Duodenal mucosa (tissue), 2 donors: ENCODE results near the gene LRRC46.
A peak's percentile ranks its signal among the peaks of the same experiment; 100 is the strongest.

Source experiments
- H3K27ac ChIP-seq: one replicate; pipeline ENCODE4 v1.7.0; 2013; ENCODE audit warnings: low read depth, low read length
- H3K27me3 ChIP-seq, 2 donors: one replicate each; pipeline ENCODE4 v1.7.0; 2013; ENCODE audit warnings: low read length in 2 of 2, control low read depth in 1 of 2; ENCODE audit not compliant: insufficient read depth in 2 of 2, control insufficient read depth in 1 of 2
- H3K36me3 ChIP-seq, 2 donors: one replicate each; pipeline ENCODE4 v1.7.0; 2013; ENCODE audit warnings: low read length in 2 of 2, control low read depth in 1 of 2; ENCODE audit not compliant: insufficient read depth in 2 of 2, control insufficient read depth in 1 of 2
- H3K4me1 ChIP-seq, 2 donors: one replicate each; pipeline ENCODE4 v1.7.0; 2013; ENCODE audit warnings: low read length in 2 of 2, control low read depth in 1 of 2; ENCODE audit not compliant: insufficient read depth in 2 of 2, control insufficient read depth in 1 of 2
- H3K4me3 ChIP-seq, 2 donors: one replicate each; pipeline ENCODE4 v1.7.0; 2013; ENCODE audit warnings: low read length in 2 of 2, low read depth in 1 of 2
- H3K9ac ChIP-seq, 2 donors: one replicate each; pipeline ENCODE4 v1.7.0; 2013; ENCODE audit warnings: low read length in 2 of 2, low read depth in 1 of 2
- H3K9me3 ChIP-seq, 2 donors: one replicate each; pipeline ENCODE4 v1.7.0; 2013; ENCODE audit warnings: low read length in 2 of 2, control low read depth in 1 of 2; ENCODE audit not compliant: control insufficient read depth in 1 of 2

Gene LRRC46

DNA sequence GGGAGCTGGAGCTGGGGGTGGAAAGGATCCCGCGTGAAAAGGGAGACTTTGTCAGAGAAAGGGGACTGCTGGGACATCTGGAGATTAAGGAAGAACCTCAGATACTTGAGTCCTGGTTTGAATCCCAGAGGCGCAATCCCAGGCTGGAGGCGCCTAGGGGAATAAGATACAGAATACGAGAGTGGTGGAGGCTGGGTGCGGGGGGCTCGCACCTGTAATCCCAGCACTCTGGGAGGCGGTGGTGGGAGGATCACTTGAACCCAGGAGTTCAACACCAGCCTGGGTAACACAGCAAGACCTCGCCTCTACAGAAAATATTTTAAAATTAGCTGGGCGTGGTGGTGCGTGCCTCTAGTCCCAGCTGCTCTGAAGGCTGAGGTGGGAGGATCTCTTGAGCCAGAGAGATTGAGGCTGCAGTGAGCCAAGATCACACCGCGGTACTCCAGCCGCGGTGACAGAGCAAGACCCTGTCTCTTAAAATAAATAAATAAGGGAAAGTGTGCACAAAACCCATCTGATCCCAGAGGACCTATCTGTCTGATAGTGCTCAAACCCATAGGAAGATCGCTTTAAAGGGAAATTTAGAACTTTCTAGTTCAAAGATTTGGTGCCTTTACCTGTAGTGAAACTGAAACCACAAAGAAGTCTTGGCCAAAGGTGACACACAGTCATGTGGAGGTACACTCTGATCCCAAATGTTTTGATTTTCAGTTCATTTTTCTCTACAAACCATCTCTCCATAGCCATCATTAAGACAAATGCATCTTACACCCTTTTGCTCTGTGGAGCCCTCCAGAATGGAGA is 10.2 kb downstream of the LRRC46 start:
- peak overlapping the region; percentile 82 to 86 for H3K9ac ChIP-seq
- H3K27me3 ChIP-seq: peaks cover 0 to 13% of the 10 kb centered on the region in 2 donors
- H3K27ac ChIP-seq: peak overlapping the region; percentile 28
- peaks cover 8 to 22% of the 10 kb centered on the region in 2 donors for H3K36me3 ChIP-seq
- peak overlapping the region in 1 of 2 donors; percentile 97 for H3K4me3 ChIP-seq
- peaks cover 39 to 40% of the 10 kb centered on the region in 2 donors for H3K4me1 ChIP-seq
- no peaks in the 10 kb centered on the region for H3K9me3 ChIP-seq

DNA sequence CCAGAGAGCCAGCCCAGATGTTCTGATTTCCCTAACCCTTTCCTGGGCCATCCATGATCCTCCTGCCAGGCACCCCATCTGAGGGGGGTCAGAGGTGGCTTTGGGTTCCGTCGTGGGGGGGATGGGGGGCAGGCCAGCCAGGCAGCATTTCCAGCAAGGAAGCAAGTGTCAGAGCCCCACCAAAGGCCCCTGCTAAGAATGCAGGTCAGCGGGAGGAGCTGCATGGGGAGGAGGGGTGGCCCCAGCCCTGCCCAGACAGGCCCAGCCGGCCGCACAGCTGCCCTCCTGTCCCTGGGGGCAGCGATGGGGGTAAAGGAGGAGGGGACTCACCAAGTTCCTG is 11.9 kb downstream of the LRRC46 start:
- Histone ChIP-seq H3K4me3 (no peak overlapping the region), H3K9me3 (no peaks in the 10 kb centered on the region), H3K27me3 (peaks cover 9 to 25% of the 10 kb centered on the region in 2 donors), H3K36me3 (peaks cover 3 to 8% of the 10 kb centered on the region in 2 donors), H3K4me1 (peaks cover 39 to 40% of the 10 kb centered on the region in 2 donors), H3K27ac (no peak overlapping the region), H3K9ac (peak overlapping the region in 1 of 2 donors; percentile 37)

DNA sequence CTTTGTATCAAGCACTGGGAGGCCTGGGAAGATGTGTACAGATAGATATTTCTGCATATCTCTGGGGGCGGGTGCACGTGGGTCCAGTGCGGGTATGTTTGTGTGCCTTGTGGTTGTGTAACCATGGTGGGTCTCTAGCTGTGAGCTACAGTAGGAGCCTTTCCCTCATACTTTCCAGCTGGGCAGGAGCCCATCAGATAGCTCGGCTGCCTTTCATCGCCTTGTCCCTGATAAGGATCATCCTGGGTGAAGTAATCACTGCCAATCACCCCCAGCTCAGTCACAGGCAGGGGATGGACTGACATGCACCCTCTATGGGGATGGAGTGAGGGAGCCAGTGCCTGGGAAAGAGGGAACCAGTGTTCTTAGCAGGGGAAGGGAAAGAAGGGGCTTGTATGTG is 12.8 kb downstream of the LRRC46 start:
- Histone ChIP-seq H3K9me3 (no peaks in the 10 kb centered on the region), H3K27ac (no peak overlapping the region), H3K4me1 (peaks cover 38% of the 10 kb centered on the region in 2 donors), H3K36me3 (no peaks in the 10 kb centered on the region), H3K27me3 (peaks cover 9 to 34% of the 10 kb centered on the region in 2 donors), H3K4me3 (no peak overlapping the region), H3K9ac (no peak overlapping the region)

DNA sequence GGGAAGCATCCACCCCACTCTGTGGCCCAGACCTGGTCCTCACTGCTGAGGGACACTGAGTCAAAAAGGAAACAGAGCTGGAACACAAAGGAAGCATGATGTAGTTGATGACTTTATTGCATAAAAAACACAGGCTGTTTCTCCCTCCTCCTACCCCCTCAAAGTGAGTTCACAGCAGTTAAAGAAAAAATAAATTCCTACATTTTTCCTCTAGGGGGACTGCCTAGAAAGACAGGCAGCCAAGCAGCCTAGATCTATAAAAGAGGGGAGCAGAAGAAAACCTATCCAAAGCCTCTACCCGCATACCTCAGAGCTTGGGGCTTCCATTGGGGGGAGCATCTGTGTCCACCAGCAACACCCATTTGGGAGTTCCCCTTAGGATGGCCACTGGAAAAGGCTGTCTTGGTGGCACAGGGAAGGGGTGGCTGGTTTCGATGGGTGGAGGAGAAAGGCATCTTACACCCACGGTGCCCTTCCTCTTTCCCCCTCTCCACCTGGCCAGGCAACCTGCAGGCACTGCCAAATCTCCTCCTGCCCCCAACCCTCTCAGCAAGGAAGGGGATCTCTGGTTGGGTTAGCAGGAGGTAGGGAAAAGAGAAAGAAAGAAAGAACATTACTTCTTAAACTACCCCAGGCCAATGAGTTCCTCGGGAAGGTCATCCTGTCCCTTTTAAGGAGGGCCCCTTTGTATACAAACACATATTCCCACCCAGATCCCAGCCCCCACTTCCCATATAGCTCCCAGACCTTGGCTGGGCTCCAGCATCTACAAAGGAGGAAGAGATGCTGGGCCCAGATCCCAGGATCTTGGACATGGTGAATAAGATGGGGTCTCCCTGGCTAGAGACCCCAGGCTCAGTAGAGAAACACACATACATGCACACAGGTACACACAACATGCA is 13.6 kb downstream of the LRRC46 start:
- Histone ChIP-seq H3K27ac (no peak overlapping the region), H3K4me3 (no peak overlapping the region), H3K9ac (no peak overlapping the region), H3K27me3 (peaks cover 14 to 34% of the 10 kb centered on the region in 2 donors), H3K36me3 (no peaks in the 10 kb centered on the region), H3K4me1 (peaks cover 34% of the 10 kb centered on the region in 2 donors), H3K9me3 (no peaks in the 10 kb centered on the region)

DNA sequence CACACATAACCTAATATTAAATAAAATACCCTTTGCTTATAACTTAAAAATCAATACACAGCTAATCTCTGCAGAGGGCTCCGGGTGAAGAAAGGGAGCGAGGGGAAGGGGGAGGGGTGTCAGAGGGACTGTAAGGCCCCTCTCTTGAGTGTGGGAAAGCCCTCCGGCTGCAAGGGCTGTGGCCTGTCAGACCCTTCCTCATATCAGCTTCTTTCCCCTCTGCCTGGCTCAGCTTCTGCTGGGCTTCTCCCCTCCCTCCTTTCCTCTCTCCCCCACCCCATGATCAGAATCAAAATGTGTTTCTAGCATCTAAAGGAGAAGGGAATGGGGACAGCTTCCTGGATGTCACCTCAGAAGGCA is 14.2 kb downstream of the LRRC46 start:
- H3K27ac ChIP-seq: no peak overlapping the region
- no peak overlapping the region for H3K4me3 ChIP-seq
- H3K9ac ChIP-seq: no peak overlapping the region
- no peaks in the 10 kb centered on the region for H3K9me3 ChIP-seq
- H3K4me1 ChIP-seq: peaks cover 29 to 34% of the 10 kb centered on the region in 2 donors
- peaks cover 20 to 34% of the 10 kb centered on the region in 2 donors for H3K27me3 ChIP-seq
- no peaks in the 10 kb centered on the region for H3K36me3 ChIP-seq

DNA sequence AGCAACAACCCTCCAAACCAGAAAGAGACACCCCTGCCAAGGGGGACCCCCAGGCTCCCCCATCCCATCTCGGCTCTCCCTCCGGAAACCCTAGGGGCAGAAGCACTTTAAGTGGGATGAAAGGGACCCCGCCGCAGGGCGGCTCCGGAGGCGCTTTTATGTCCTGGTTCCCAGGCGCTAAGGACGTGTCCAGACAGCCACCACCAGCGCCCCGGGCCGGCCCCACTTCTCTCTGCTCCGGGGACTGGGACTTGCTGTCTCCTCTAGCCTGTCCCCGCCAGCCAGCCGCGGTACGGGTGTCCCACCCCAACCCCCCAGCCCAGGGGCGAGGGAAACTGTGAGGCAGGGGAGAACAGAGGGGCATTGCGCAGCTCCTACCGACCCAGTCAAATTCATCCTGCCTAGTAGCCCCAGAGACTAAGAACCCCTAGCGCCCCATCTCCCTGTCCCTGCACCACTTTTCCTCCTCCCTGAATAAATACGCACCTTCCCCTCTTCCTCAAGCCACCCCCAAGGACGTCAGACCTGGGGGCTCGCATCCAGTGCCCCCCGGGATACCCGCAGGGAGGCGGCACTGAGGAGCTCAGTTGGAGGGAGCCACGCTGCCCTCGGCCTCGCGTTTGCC is 15.4 kb downstream of the LRRC46 start:
- Histone ChIP-seq H3K36me3 (no peaks in the 10 kb centered on the region), H3K4me3 (no peak overlapping the region), H3K27me3 (peaks cover 22 to 37% of the 10 kb centered on the region in 2 donors), H3K27ac (no peak overlapping the region), H3K9me3 (no peaks in the 10 kb centered on the region), H3K4me1 (peaks cover 29 to 30% of the 10 kb centered on the region in 2 donors), H3K9ac (no peak overlapping the region)

DNA sequence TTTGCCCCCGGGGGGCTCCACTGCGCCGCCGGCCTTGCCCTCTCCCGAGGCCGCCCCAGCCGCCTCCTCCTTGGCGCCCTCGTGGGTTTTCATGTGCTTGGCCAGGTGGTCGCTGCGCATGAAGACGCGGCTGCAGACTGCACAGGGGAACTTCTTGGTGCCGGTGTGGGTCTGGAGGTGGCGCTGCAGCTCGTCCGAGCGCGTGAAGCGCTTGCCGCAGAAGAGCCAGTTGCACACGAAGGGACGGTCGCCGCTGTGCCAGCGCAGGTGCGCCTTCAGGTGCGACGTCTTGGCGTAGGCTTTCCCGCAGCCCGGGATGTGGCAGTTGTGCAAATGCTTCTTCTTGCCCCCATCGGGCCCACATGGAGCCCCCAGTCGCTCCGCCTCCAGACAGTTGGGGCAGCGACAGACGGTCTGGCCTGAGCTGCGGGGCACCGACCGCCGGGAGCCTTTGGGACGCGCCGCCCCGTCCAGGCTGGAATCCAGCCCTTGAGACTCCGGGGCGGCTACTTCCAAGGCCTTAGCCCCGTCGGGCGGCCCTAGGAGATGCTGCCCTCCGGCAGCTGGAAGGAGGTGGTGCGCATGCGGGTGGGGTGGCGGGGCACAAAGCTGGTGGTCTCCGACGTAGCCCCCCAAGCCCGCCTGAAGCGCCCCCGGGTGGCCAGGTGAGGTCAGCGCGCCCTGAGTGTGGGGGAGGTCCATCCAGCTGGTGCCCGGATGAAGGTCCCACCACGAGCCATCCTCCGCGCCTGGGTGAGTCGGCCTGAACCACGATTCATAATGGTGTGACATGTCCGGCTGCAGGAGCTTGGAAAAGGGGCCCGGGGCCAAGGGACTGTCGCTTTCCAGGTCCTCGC is 16.1 kb downstream of the LRRC46 start:
- no peaks in the 10 kb centered on the region for H3K36me3 ChIP-seq
- H3K9me3 ChIP-seq: no peaks in the 10 kb centered on the region
- H3K4me1 ChIP-seq: peaks cover 28 to 33% of the 10 kb centered on the region in 2 donors
- no peak overlapping the region for H3K9ac ChIP-seq
- peaks cover 29 to 45% of the 10 kb centered on the region in 2 donors for H3K27me3 ChIP-seq
- no peak overlapping the region for H3K27ac ChIP-seq
- H3K4me3 ChIP-seq: no peak overlapping the region

DNA sequence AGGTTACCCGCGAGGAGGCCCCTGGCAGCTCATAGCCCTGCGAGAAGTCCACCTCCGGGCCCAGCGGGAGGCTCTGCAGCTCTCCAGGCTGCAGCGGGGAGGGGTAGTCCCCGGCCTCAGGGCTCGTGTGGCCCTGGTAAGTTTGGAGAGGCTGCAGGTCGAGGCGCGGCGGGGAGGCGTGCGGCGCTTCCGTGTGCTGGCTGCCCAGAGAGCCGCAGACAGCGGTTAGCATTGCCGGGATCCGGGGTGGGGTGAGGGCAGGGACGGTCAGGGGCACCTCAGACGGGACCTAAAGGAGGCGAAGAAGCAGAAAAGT is 16.7 kb downstream of the LRRC46 start:
- H3K4me1 ChIP-seq: peaks cover 23 to 32% of the 10 kb centered on the region in 2 donors
- no peaks in the 10 kb centered on the region for H3K36me3 ChIP-seq
- no peaks in the 10 kb centered on the region for H3K9me3 ChIP-seq
- H3K9ac ChIP-seq: no peak overlapping the region
- H3K27me3 ChIP-seq: peaks cover 35 to 50% of the 10 kb centered on the region in 2 donors
- no peak overlapping the region for H3K27ac ChIP-seq
- no peak overlapping the region for H3K4me3 ChIP-seq

DNA sequence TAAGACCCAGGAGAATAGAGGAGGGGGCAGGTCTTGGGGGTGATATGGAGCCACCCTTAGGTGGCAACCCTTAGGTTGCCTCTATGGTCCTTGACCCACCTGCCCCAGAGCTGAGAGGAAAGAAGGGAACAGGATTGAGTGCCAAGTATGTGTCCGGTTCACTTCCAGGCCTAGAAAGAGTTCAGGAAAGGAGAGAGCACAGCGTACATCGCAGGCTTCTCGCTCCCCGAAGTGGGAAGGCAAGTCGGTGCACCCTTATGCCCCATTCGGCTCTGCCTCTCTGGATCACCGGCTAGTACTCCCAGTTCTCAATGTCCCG is 18.9 kb downstream of the LRRC46 start:
- Histone ChIP-seq H3K4me3 (peak overlapping the region; percentile 65 to 72), H3K9ac (peak overlapping the region; percentile 48 to 76), H3K27ac (no peak overlapping the region), H3K27me3 (peaks cover 56 to 66% of the 10 kb centered on the region in 2 donors), H3K36me3 (no peaks in the 10 kb centered on the region), H3K4me1 (peaks cover 18 to 19% of the 10 kb centered on the region in 2 donors), H3K9me3 (no peaks in the 10 kb centered on the region)
